ENCODE data around the gene GLI3. TPM values are rescaled to one million over a fixed set of nuclear protein-coding genes. Genes with fewer than 3 reads are reported as not detected.
A peak's percentile ranks its signal among the peaks of the same experiment; 100 is the strongest.

The GLI3 gene
- total and polyA plus RNA-seq, 11 donors = 0.50 to 14.4 (median 5.7) TPM

GRCh38 chr7:42105554-42106358, 131.3 kb downstream of the GLI3 start:
- H3K4me1 ChIP-seq = peaks cover 0 to 50% (median 33%) of the 10 kb centered on the region in 12 donors
- H3K27ac ChIP-seq = peak overlapping the region in 1 of 12 donors; percentile 51
- TF ChIP-seq CTCF (IDR thresholded peaks at IDR 0.05) = no peak
- no peak for TF ChIP-seq POLR2A (IDR thresholded peaks at IDR 0.05)
- H3K27me3 ChIP-seq = no peaks in the 10 kb centered on the region
- H3K9me3 ChIP-seq = no peaks in the 10 kb centered on the region
- ATAC-seq = peak in 3 of 4 donors; percentile 45 to 71 (median 60)
- WGBS, 4 donors = 71 to 73% (median 72%) methylated on average over 12 of the region's 12 CpGs
- no peaks in the 10 kb centered on the region for H3K36me3 ChIP-seq
- H3K4me3 ChIP-seq = no peak overlapping the region
- intact Hi-C loops (cut with DNase I) = no loop called here
- DNase-seq = no peak

GRCh38 chr7:42104694-42105093, 132.3 kb downstream of the GLI3 start:
- DNase-seq (no peak), ATAC-seq (no peak)

GRCh38 chr7:42104231-42104630, 132.8 kb downstream of the GLI3 start:
- Histone ChIP-seq H3K27ac (no peak overlapping the region), H3K4me1 (peaks cover 0 to 40% (median 30%) of the 10 kb centered on the region in 12 donors), H3K36me3 (no peaks in the 10 kb centered on the region), H3K27me3 (no peaks in the 10 kb centered on the region), H3K4me3 (no peak overlapping the region), H3K9me3 (no peaks in the 10 kb centered on the region)
- no peak for ATAC-seq
- WGBS, 4 donors = 95 to 100% (median 97%) methylated on average over 5 of the region's 5 CpGs
- DNase-seq = no peak
- no peak for TF ChIP-seq CTCF (IDR thresholded peaks at IDR 0.05)
- TF ChIP-seq POLR2A (IDR thresholded peaks at IDR 0.05) = no peak
- intact Hi-C loops (cut with DNase I) = no loop called here

More at GRCh38 chr7:42104694-42105093, 132.3 kb downstream of the GLI3 start:
- Histone ChIP-seq H3K27ac (no peak overlapping the region), H3K4me1 (peaks cover 0 to 44% (median 33%) of the 10 kb centered on the region in 12 donors), H3K4me3 (no peak overlapping the region), H3K27me3 (no peaks in the 10 kb centered on the region), H3K9me3 (no peaks in the 10 kb centered on the region), H3K36me3 (no peaks in the 10 kb centered on the region)
- WGBS, 4 donors = 89 to 95% (median 91%) methylated on average over 2 of the region's 2 CpGs
- intact Hi-C loops (cut with DNase I) = no loop called here
- TF ChIP-seq CTCF (IDR thresholded peaks at IDR 0.05) = no peak
- no peak for TF ChIP-seq POLR2A (IDR thresholded peaks at IDR 0.05)

GRCh38 chr7:42103456-42103855, 133.6 kb downstream of the GLI3 start:
- intact Hi-C loops (cut with DNase I) = no loop called here
- TF ChIP-seq CTCF (IDR thresholded peaks at IDR 0.05) = no peak
- TF ChIP-seq POLR2A (IDR thresholded peaks at IDR 0.05) = no peak
- H3K36me3 ChIP-seq = no peaks in the 10 kb centered on the region
- peaks cover 0 to 32% (median 24%) of the 10 kb centered on the region in 12 donors for H3K4me1 ChIP-seq
- H3K27ac ChIP-seq = no peak overlapping the region
- DNase-seq (no peak), ATAC-seq (no peak)
- H3K4me3 ChIP-seq = no peak overlapping the region
- WGBS, 4 donors = 68 to 75% (median 73%) methylated on average over 2 of the region's 2 CpGs
- no peaks in the 10 kb centered on the region for H3K9me3 ChIP-seq
- no peaks in the 10 kb centered on the region for H3K27me3 ChIP-seq

All from heart left ventricle (tissue), 16 donors.